ENCODE measurements around the gene TMEM178B. TPM values are rescaled to one million over a fixed set of nuclear protein-coding genes. Genes with fewer than 3 reads are reported as not detected.

Gene TMEM178B
- total RNA-seq, 3 donors from 2014 or later (not counting 1 experiment from before 2014, with no cell fraction given), result not detected

DNA sequence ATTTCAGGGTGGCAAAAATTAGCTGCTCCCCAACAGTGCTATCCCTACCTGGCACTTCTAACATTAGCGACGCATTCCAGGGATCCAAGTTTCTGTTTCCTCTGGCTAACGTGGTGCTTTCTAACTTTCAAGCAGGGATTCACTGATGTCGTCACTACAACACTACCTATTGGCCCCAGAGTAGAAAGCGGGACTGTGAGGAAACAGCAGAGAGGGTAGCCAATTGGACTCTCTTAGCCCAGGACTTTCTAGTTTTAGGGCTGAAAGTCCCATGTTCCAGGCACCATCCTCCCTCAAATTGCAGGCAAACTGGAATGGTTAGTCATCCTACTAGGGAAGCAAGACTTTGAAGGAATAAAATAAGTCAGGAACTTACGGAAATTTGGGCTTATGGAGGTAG lies 388.1 kb downstream of the TMEM178B start:
- Mint-ChIP-seq H3K9me3 (no peaks in the 10 kb centered on the region), H3K4me1 (no peaks in the 10 kb centered on the region), H3K36me3 (no peaks in the 10 kb centered on the region), H3K27ac (no peak overlapping the region), H3K4me3 (no peak overlapping the region), H3K27me3 (ENCODE audit: low read depth in 2 of 2) (peaks cover 13 to 36% of the 10 kb centered on the region in 2 donors)
- WGBS (ENCODE audit: insufficient coverage), result 81% methylated on average over 6 of the region's 6 CpGs
- Histone ChIP-seq H3K4me3 (ENCODE audit: low read length) (no peak overlapping the region), H3K36me3 (ENCODE audit: control insufficient read depth, insufficient read depth, low read length) (no peaks in the 10 kb centered on the region), H3K27me3 (ENCODE audit: control insufficient read depth, insufficient read depth, low read length) (no peaks in the 10 kb centered on the region), H3K9me3 (ENCODE audit: control insufficient read depth, insufficient read depth, low read length) (no peaks in the 10 kb centered on the region), H3K27ac (ENCODE audit: low read length) (no peak overlapping the region), H3K4me1 (ENCODE audit: control insufficient read depth, insufficient read depth, low read length) (no peaks in the 10 kb centered on the region)
- DNase-seq, result no peak
- TF ChIP-seq CTCF (IDR thresholded peaks at IDR 0.05), result no peak
- no peak for ATAC-seq
- intact Hi-C loops (cut with micrococcal nuclease), result no loop called here

GRCh38 chr7:141462958-141463357 lies 389.1 kb downstream of the TMEM178B start:
- no peaks in the 10 kb centered on the region for H3K9me3 Mint-ChIP-seq
- intact Hi-C loops (cut with micrococcal nuclease), result no loop called here
- no peak overlapping the region for H3K4me3 ChIP-seq (ENCODE audit: low read length)
- TF ChIP-seq CTCF (IDR thresholded peaks at IDR 0.05), result no peak
- H3K27me3 ChIP-seq (ENCODE audit: control insufficient read depth, insufficient read depth, low read length), result no peaks in the 10 kb centered on the region
- 80% methylated on average over 4 of the region's 4 CpGs for WGBS (ENCODE audit: insufficient coverage)
- H3K27me3 Mint-ChIP-seq (ENCODE audit: low read depth in 2 of 2), result peaks cover 13 to 43% of the 10 kb centered on the region in 2 donors
- no peak overlapping the region for H3K4me3 Mint-ChIP-seq
- no peaks in the 10 kb centered on the region for H3K4me1 ChIP-seq (ENCODE audit: control insufficient read depth, insufficient read depth, low read length)
- H3K9me3 ChIP-seq (ENCODE audit: control insufficient read depth, insufficient read depth, low read length), result no peaks in the 10 kb centered on the region
- no peaks in the 10 kb centered on the region for H3K36me3 Mint-ChIP-seq
- H3K27ac Mint-ChIP-seq, result no peak overlapping the region
- no peaks in the 10 kb centered on the region for H3K4me1 Mint-ChIP-seq
- no peak for ATAC-seq
- DNase-seq, result no peak
- no peak overlapping the region for H3K27ac ChIP-seq (ENCODE audit: low read length)
- no peaks in the 10 kb centered on the region for H3K36me3 ChIP-seq (ENCODE audit: control insufficient read depth, insufficient read depth, low read length)

DNA sequence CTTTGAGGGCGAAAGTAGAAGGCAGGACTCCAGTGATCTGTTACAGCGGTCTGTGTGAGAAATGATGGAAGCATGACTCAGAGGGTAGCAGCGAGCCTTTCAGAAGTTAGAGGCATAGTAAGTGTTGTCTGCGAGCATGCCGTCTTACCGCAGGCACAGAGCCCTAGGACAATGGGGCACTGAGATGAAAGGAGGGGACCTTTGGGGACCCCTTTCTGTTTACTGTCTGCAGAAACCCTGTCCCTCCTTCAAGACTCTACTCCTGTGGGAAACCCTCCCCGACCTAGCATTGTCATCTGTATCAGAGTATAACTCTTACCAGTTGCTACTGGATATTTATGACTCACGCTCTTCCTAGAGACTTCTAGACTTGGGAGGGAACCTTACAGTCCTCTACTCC lies 390.1 kb downstream of the TMEM178B start:
- ATAC-seq, result no peak
- no peak overlapping the region for H3K27ac ChIP-seq (ENCODE audit: low read length)
- intact Hi-C loops (cut with micrococcal nuclease), result no loop called here
- no peaks in the 10 kb centered on the region for H3K27me3 ChIP-seq (ENCODE audit: control insufficient read depth, insufficient read depth, low read length)
- WGBS (ENCODE audit: insufficient coverage), result 92% methylated on average over 7 of the region's 8 CpGs
- no peaks in the 10 kb centered on the region for H3K4me1 Mint-ChIP-seq
- peaks cover 19 to 51% of the 10 kb centered on the region in 2 donors for H3K27me3 Mint-ChIP-seq (ENCODE audit: low read depth in 2 of 2)
- H3K36me3 Mint-ChIP-seq, result no peaks in the 10 kb centered on the region
- no peak overlapping the region for H3K4me3 ChIP-seq (ENCODE audit: low read length)
- H3K27ac Mint-ChIP-seq, result no peak overlapping the region
- no peak overlapping the region for H3K4me3 Mint-ChIP-seq
- DNase-seq, result no peak
- TF ChIP-seq CTCF (IDR thresholded peaks at IDR 0.05), result no peak
- H3K9me3 ChIP-seq (ENCODE audit: control insufficient read depth, insufficient read depth, low read length), result no peaks in the 10 kb centered on the region
- no peaks in the 10 kb centered on the region for H3K4me1 ChIP-seq (ENCODE audit: control insufficient read depth, insufficient read depth, low read length)
- no peaks in the 10 kb centered on the region for H3K9me3 Mint-ChIP-seq
- H3K36me3 ChIP-seq (ENCODE audit: control insufficient read depth, insufficient read depth, low read length), result no peaks in the 10 kb centered on the region

- Histone ChIP-seq H3K9me3 (ENCODE audit: control insufficient read depth, insufficient read depth, low read length) (no peaks in the 10 kb centered on the region), H3K36me3 (ENCODE audit: control insufficient read depth, insufficient read depth, low read length) (no peaks in the 10 kb centered on the region), H3K4me1 (ENCODE audit: control insufficient read depth, insufficient read depth, low read length) (no peaks in the 10 kb centered on the region), H3K27me3 (ENCODE audit: control insufficient read depth, insufficient read depth, low read length) (no peaks in the 10 kb centered on the region), H3K4me3 (ENCODE audit: low read length) (no peak overlapping the region), H3K27ac (ENCODE audit: low read length) (no peak overlapping the region)
- Mint-ChIP-seq H3K4me1 (no peaks in the 10 kb centered on the region), H3K9me3 (no peaks in the 10 kb centered on the region), H3K36me3 (no peaks in the 10 kb centered on the region), H3K4me3 (no peak overlapping the region), H3K27me3 (ENCODE audit: low read depth in 2 of 2) (peaks cover 19 to 57% of the 10 kb centered on the region in 2 donors), H3K27ac (no peak overlapping the region)
- no peak for TF ChIP-seq CTCF (IDR thresholded peaks at IDR 0.05)
- DNase-seq (no peak), ATAC-seq (no peak)
- 90% methylated on average over 2 of the region's 2 CpGs for WGBS (ENCODE audit: insufficient coverage)
- intact Hi-C loops (cut with micrococcal nuclease), result no loop called here
Observed at GRCh38 chr7:141464551-141464950, 390.7 kb downstream of the TMEM178B start.

Measured in natural killer cell (primary cell).